HG02642 (cell line): ENCODE measurements around the gene ZNF804A.

Experiments
- ATAC-seq: cut with Tn5 transposase; IDR thresholded peaks from one replicate; pipeline ENCODE4 v1.9.1; 2021; ENCODE audit warnings: mild to moderate bottlenecking; ENCODE audit not compliant: unreplicated experiment, poor library complexity

Gene ZNF804A

DNA sequence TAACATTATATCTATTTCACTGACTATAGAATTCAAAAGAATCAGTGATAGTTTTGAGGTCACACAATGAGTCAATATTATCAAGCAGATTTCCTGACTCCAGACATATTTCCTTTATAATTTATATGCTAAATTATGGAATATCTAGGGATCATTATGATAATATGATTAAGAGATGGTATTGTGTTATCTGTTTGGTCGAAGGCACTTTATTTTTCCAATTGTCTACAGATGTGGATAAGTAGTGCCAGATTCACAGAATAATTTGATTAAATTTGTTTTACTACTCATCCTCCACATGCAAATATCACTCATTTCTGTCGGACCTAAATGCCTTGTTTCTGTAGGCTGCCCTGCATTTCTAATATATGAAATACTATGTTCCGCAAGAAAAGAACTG lies 4.4 kb downstream of the ZNF804A start:
- no peak for ATAC-seq

DNA sequence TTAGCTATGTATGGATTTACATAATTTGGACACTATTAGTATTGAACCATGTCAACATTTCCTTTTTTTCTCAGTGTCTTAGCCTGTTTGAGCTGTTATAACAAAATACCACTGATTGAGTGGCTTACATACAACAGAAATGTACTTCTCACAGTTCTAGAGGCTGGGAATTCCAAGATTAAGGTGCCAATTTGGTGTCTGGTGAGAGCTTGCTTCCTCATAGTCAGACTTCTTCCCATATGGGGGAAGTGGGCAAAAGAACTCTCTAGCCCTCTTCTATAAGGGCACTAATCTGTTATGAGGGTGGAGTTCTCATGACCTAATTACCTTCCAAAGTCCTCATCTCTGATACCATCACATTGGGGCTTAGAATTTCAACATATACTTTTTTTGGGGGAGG lies 12.6 kb downstream of the ZNF804A start:
- no peak for ATAC-seq

DNA sequence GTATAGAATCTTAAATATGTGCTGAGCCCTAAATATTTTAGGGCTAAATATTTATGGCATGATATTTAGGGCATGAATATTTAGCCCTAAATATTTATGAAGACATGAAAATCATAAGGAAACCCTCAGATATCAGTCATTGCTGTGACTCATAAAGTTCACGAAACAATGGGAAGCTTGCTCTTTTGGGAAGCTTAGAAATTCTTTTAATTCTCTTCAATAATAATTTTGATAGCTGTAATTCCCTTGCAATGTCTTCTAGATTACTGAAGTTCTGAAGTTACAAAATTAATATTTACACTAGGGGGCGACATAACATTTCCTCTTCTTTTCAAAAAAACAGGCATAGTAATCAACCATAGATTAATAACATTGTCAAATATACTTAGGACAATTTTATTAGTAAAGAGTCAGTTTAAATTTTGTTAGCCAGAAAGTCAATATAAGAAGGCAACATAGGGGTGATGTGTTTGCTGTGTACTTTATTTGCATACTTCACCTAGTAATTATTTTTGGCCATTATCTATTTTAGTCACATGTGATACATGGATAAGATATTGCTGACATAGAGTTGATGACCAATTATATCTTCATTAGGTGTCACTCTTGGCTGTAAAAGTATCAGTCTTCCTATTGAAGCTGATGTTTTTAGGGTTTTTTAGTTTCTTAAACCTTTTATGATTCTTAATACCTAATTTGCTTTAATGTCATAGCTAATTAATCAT lies 13.2 kb downstream of the ZNF804A start:
- no peak for ATAC-seq

DNA sequence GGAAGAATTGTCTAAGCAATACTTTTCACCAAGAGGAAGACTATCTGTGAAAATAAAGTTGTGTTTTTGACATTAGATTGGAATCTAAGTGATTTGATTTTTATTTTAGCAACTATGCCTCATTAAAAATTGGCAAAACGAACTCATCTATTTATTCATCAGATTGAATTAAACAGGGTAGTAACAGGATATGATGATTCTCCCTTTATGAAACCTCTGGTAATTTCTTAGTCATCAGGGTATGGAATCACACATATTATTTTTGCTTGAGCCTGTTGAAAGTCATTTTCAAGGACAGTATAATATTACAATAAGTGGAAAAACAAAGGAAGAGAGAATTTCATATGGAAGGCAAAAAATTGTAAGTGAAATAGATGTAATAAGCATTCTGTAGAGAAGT lies 22.0 kb downstream of the ZNF804A start:
- ATAC-seq, result no peak

DNA sequence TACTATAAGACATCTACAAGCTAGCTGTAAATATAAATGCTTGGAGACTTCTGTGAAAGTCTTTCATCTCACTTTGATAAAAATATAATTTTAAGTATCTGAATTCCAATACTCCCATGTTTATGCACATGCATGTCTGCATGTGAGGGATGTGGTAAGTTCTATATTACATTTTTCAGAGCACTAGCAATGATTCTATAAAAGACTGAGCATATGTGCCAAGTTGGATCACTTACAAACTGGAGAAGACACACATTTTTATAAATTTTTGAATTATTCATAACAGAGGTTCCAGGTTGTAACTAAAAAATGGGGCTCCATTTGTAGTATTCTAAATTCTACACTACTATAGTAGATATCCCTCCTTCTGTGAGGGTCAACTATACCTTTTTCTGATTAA lies 26.0 kb downstream of the ZNF804A start:
- no peak for ATAC-seq

DNA sequence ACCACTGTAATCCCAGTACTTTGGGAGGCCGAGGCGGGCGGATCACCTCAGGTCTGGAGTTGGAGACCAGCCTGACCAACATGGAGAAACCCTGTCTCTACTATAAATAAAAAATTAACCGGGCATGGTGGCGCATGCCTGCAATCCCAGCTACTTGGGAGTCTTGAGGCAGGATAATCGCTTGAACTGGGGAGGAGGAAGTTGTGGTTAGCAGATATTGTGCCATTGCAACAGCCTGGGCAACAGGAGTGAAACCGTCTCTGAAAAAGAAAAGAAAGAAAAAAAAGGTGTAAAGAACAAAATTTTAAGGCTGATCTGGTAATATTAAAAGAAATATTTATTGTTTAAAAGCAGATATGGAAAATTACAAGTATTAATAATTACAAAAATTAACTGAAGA lies 29.7 kb downstream of the ZNF804A start:
- ATAC-seq, result no peak

DNA sequence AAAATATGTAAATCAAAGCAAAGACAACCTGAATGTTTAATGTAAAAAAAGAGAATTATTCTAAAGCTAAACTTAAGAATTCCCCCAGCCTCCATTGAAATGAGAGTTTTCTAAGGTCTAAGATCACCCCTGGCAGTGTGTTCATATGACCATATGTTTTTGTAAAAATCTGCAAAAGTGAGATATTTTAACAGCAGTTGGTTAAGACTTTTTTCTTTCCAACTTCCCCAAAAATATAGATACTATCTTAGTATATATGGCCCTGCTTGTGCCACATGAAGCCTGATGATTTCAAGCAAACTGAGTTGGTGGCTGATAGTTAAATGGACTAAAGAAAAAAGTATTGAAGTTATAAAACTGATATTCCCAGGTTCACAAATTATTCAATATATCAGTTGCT lies 35.4 kb downstream of the ZNF804A start:
- ATAC-seq, result no peak

DNA sequence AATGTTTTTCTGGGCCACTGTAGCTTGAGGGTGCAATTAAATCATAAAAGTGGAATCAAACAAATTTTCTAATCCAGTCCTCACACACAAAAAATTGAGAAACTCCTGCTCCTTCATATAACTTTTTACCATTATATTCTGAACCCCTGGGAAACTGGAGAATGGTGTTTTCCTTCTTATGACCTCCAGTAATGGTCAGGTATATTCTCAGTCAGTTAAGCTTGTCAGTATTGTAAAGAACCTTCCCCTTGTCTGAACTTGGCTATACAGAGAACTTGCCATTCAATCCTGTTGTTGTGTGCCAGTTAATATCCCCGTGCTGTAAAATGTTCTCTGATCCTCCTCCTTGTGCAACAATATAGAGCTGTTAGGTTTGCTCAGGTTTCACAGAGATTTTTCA lies 39.5 kb downstream of the ZNF804A start:
- no peak for ATAC-seq

DNA sequence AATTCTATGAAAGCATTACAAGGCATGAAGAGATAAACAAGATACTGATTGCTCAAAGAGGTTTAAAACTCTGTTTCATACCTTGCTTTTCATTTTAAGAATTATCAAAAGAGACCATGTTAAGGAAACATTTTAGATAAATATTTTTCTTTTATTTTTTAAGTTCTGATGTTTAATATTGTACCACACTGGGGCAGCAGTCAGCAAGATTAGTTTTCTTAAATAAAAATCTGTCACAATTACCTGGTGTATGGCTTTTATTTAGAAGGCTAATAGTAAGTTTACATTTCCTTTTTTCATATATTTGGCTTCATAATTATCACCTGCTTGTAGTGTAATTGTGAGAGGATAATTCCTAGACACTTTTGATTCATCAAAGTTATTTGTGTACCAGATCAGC lies 46.4 kb downstream of the ZNF804A start:
- no peak for ATAC-seq

DNA sequence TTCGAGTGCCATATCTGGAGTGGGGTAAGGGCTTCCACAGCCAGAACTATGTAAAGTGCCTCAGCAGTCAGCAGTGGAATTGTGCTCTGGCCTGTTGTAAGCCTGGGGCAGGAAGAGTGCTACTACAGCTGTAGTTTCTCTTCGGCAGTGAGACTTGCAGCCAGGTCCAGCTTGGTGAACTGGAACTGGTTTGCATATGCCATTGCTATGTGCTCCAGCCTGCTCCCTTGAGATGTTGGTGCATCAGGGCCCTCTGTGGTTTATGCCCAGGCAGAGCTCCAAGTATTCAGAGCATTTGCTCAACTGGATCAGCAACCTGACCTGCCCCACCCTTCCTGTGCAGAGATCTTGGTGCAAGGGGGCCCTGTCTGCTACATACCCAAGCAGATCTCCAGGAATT lies 47.8 kb downstream of the ZNF804A start:
- peak; percentile 80 for ATAC-seq

DNA sequence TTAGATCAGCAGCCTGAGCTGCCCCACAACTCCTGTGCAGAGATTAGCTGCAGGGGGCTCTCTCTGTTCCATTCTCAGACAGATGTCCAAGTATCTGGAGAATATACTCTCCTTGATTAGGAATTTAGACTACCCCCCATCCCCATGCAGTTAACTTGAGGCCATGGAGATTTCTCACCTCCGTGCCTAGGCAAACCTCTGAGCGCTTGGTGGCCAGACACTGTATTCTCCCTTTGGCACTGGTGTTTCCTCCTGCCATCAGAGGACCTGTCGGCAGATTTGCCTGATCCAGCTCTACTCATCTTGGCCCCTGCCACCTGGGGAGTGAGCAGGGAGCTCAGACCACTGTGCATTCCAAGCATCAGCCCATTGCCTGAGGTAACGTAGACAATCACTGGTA lies 48.3 kb downstream of the ZNF804A start:
- no peak for ATAC-seq

DNA sequence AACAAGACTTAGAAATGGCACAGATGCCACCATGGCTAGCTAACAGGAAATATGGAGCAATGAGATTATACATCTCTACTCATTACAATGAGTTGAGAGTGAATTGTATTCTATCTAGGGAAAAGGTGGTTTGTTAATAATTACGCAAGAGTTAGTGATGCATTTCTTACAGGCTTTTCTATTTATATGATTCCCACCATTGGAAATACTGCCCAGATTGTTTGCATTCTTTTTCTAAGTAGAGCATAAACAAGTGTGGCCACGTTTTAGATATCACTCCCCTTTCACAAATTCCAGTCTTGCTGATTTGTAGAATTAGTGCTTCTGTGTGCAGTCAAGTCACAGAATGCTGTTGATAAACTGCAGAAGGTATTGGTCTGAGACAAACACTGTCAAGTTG lies 56.6 kb downstream of the ZNF804A start:
- ATAC-seq, result no peak

DNA sequence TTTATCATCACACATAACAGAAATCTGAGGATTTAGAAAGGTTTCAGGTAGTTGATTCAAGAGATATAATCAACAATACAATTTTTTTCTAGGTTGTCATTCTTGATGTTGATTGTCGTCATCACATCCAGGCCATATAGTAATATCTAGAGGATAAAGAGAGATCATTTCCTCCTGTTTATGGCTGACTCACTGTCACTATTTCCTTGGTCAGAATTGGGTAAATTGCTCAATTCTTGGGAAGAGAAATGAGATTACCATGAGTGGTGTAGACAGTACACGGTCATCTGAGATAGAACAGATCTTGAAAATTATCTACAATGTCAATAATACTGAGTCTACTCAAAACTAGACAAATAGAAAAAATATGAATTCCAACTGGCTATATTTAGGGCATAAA lies 78.8 kb downstream of the ZNF804A start:
- no peak for ATAC-seq

DNA sequence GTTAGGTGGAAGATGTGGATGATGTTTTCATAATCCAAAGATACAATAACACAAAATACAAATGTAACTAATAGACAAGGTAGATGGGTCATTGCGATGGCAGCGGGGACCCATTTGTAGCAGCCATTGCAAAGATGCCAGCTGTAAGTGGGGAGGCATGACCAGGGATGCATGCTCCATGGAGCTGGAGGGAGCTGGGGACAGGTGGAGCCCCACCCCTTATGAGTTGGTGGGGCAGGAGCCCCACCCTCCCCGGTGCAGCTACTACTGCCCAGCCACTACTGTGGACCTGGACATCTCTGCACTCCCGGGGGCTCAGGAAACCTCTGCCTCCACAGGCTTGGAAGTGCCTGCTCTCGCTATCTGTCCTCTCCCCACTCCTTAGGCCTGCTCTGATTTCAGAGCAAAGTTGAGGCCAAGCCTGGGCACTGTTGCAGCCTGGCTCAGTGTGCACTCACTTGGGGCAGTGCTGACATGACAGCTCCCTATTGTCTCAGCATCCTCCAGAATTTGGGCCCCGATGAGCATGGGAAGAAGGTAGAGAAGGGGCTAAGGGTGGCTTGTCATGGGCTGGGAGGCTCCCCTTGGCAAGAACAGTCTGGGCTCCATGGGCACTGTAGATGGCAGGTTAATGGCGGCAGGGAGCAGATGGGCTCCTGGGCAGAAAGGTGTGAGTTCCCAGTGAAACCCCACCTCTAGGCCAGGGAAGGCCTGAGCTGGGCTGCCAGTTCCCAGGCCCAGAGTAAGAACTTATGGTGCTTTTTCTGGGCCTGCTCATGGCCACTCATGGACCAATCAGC lies 81.1 kb downstream of the ZNF804A start:
- no peak for ATAC-seq

DNA sequence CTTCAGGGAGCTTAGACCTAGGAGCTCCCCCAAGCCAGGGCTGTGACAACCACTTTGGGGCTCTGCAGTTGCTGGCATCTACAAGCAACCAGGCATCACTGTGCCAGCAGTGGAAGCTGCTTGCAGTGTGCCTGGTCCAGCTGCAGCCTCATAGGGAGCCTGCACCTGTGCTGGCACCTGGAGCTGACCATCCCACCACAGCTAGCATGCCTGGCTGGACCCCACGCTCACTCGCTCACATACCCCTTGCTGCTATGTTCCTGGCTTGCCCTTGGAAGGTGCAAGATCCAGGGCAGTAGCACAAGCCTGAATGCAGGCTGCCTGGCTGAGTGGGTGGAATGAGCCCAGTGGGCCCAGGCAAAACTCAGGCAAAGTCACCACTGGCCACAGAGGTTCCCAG lies 82.5 kb downstream of the ZNF804A start:
- ATAC-seq, result no peak

DNA sequence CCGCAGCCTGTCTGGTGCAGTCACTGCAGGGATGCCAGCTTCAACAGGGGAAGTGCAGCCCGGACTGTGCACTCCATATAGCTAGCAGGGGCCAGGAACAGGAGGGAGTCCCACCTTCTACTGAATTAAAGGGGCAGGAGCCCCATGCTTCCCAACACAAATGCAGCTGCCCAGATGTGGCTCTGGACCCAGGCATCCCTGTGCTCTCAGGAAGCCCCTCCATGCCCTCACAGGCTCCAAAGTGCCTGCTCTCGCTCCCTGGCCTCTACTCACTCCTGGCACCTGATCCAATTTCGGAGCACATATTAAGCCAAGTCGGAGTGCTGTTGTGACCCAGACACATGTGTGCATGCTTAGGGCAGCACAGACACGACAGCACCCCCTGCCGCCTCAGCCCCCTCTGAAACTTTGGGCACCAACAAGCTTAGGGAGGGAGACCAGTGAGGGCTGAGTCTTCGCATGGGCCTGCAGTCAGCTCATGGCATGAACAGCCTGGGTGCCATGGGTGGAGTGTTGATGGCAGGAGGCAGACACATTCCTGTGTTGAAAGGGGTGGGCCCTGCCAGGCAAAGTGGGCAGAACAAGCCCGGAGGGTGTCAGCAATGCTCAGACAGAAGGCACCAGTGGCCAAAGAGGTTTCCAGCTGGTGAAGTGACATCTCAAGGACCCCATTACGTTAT lies 83.5 kb downstream of the ZNF804A start:
- no peak for ATAC-seq

DNA sequence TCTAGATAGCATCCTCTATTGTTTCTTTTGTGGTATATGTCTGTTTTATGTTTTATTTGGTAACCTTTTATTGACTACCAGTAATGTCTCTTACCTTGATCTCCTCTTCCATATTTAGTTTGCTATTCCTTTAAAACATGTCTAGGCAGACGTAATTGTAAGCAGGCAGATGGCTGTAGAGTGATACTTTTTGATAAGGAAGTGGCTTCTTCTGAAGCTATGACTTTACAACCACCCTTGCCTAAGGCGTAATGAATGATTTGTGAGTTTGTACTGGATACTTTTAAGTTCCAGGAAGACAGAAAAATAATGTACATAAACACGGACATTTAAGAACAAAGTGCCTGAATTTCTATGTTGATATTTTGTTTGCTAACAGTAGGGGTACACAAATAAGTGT lies 85.6 kb downstream of the ZNF804A start:
- ATAC-seq, result no peak

DNA sequence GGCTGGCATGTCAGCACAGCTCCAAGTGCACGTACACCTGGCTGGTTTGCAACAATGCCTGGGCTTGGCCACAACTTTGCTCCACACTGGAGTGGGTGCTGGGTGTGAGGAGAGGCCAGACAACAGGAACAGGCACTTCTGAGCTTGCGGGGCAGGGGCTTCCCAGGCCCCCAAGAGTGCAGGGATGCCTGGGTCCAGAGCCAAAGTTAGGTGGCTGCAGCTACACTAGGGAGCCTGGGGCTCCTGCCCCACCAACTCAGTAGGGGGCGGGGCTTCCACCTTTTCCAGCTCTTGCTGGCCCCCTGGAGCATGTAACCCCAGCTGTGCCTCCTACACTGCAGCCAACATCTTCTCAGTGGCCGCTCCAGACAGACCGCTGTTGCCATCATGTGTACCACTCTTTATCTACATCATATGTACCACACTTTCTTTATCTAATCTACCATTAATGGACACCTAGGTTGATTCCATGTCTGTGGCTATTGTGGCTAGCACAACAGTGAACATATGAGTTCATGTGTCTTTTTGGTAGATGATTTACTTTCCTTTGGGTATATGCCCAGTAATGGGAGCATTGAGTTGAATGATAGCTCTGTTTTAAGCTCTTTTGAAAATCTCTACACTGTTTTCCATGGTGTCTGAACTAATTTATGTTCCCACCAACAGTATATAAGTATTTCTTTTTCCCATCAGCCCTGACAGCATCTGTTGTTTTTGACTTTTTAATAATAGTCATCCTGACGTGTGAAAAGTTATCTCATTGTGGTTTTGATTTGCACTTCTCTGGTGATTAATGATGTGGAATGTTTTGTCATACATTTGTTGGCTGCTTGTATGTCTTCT lies 87.9 kb downstream of the ZNF804A start:
- no peak for ATAC-seq

DNA sequence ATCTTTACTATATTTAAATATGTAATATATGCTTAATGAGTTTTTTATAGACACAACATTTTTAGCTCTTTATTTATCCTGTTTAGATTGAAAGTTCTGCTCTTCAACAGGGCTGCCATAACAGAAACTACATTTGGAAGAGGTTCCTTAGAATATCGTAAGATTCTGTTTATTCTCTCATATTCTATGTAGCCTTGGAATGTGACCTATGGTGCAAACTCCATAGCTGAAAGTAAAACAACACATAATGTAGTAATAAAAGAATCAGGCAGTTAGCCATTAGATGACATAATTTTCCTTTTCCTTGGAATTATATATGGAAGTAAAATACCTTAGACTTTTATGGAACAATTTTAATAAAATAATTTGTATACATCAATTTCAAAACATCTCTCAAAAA lies 91.3 kb downstream of the ZNF804A start:
- no peak for ATAC-seq

DNA sequence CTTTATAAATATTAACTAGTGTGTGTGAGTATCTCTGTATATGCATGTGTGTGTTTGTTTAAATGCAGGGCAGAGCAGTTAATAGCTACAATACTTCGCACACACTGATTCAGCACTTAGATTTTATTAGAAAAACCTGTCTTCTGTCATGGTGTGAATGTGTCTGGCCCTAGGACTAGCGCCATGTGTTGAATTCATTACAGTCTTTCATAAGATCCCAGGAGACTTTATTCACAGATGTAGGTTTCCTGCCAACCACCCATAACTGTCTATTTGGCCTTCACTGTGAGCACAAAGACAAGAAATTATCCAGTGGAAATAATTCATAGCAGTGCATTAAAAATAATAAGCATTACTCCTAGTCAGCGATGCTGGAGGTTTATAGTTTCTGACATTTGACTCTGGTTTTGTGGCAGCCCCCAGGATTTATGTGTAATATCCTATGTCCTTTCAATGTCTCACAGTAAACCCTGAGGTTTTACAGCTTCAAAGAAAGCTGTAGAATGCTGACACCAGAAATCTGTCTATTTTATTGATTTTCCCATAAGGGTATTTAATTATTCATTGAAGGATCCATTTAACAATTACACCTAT lies 93.9 kb downstream of the ZNF804A start:
- ATAC-seq, result no peak
